WERI-Rb-1 (cell line): Measurements from ENCODE around the gene COL12A1.

Experiments
- DNase-seq: peaks from one replicate; pipeline ENCODE4 v3.0.0-alpha.2; 2020
- H3K27ac ChIP-seq: fragments of 250-450 bp; sonication (Bioruptor Pico); 2 replicates; pipeline ENCODE4 v1.5.1; 2020; ENCODE audit warnings: mild to moderate bottlenecking, moderate library complexity
- H3K27me3 ChIP-seq: fragments of 250-450 bp; sonication (Bioruptor Pico); 2 replicates; pipeline ENCODE4 v1.5.1; 2021; ENCODE audit warnings: mild to moderate bottlenecking, low read depth, moderate library complexity; ENCODE audit not compliant: insufficient read depth, severe bottlenecking
- H3K36me3 ChIP-seq: fragments of 250-450 bp; sonication (Bioruptor Pico); 2 replicates; pipeline ENCODE4 v1.5.1; 2020; ENCODE audit warnings: mild to moderate bottlenecking, moderate library complexity
- H3K4me3 ChIP-seq: 2 replicates; pipeline ENCODE4 v1.5.1; 2011; ENCODE audit warnings: low read depth, mild to moderate bottlenecking, control low read depth, low read length
- H3K9me3 ChIP-seq: fragments of 250-450 bp; sonication (Bioruptor Pico); 2 replicates; pipeline ENCODE4 v1.5.1; 2021; ENCODE audit warnings: mild to moderate bottlenecking, moderate library complexity; ENCODE audit not compliant: severe bottlenecking
- TF ChIP-seq, protein P1 (sequence below): IDR thresholded peaks from 2 replicates; pipeline ENCODE4 v1.5.1; 2011; ENCODE audit warnings: low read depth, mild to moderate bottlenecking, control low read depth, inconsistent platforms, low read length

The COL12A1 gene

GRCh38 chr6:75166236-75166635 lies 39.6 kb downstream of the COL12A1 start:
- H3K9me3 ChIP-seq, result no peaks in the 10 kb centered on the region
- no peak overlapping the region for H3K4me3 ChIP-seq
- H3K27ac ChIP-seq, result no peak overlapping the region
- no peak for DNase-seq
- TF ChIP-seq, protein P1, sequence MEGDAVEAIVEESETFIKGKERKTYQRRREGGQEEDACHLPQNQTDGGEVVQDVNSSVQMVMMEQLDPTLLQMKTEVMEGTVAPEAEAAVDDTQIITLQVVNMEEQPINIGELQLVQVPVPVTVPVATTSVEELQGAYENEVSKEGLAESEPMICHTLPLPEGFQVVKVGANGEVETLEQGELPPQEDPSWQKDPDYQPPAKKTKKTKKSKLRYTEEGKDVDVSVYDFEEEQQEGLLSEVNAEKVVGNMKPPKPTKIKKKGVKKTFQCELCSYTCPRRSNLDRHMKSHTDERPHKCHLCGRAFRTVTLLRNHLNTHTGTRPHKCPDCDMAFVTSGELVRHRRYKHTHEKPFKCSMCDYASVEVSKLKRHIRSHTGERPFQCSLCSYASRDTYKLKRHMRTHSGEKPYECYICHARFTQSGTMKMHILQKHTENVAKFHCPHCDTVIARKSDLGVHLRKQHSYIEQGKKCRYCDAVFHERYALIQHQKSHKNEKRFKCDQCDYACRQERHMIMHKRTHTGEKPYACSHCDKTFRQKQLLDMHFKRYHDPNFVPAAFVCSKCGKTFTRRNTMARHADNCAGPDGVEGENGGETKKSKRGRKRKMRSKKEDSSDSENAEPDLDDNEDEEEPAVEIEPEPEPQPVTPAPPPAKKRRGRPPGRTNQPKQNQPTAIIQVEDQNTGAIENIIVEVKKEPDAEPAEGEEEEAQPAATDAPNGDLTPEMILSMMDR, result no peak
- peaks cover 52% of the 10 kb centered on the region for H3K27me3 ChIP-seq
- H3K36me3 ChIP-seq, result no peaks in the 10 kb centered on the region

- TF ChIP-seq, protein P1, result no peak
- no peak for DNase-seq
- no peaks in the 10 kb centered on the region for H3K36me3 ChIP-seq
Observed at GRCh38 chr6:75158176-75158575, 47.7 kb downstream of the COL12A1 start.

DNA sequence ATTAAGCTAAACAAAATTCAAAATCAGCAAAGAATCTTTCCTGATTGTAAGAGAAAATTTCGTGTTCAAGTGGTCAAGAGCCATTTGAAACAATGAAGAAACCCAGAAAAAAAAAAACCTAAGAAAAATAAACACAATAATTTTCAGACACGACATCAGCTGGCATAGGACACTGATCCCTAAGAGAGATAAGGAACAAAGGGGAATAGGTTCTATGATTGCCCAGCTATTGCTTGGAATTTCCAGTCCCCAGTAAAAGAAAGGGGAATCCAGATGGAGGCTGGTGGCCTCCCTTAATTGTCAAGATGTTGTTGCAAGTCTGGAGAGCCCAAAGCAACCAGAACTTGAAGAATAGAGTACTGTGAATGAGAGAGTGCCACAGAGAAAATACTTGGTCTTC lies 48.5 kb downstream of the COL12A1 start:
- TF ChIP-seq, protein P1, result no peak
- no peak overlapping the region for H3K27ac ChIP-seq
- peaks cover 48% of the 10 kb centered on the region for H3K27me3 ChIP-seq
- H3K9me3 ChIP-seq, result no peaks in the 10 kb centered on the region
- H3K4me3 ChIP-seq, result no peak overlapping the region
- H3K36me3 ChIP-seq, result no peaks in the 10 kb centered on the region
- no peak for DNase-seq

More at GRCh38 chr6:75158176-75158575, 47.7 kb downstream of the COL12A1 start:
- Histone ChIP-seq H3K27me3 (peaks cover 44% of the 10 kb centered on the region), H3K4me3 (no peak overlapping the region), H3K9me3 (no peaks in the 10 kb centered on the region), H3K27ac (no peak overlapping the region)

- no peak for DNase-seq
Observed at GRCh38 chr6:75156186-75156878, 49.5 kb downstream of the COL12A1 start.

DNA sequence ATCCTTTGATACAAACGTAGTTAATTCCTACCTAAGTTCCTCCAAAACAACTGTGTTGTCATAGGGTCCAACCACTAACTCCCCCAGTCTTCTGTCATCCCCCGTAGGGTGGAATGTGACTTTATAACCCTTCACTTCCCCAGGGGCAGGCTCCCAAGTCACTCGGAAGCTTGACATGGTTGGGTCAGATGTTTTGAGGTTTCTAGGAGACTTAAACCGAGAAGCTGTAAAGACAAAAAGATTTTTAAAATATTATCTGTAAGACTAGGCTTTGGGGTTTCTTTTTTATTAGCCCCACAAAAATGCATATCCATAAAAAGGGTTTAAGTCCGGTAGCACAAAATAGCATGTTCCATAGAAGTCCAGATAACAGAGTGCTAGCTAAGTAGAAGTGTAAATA lies 50.2 kb downstream of the COL12A1 start:
- TF ChIP-seq, protein P1, result no peak
- Histone ChIP-seq H3K27me3 (peaks cover 60% of the 10 kb centered on the region), H3K9me3 (no peaks in the 10 kb centered on the region), H3K27ac (no peak overlapping the region), H3K36me3 (no peaks in the 10 kb centered on the region), H3K4me3 (no peak overlapping the region)
- no peak for DNase-seq

More at GRCh38 chr6:75156186-75156878, 49.5 kb downstream of the COL12A1 start:
- Histone ChIP-seq H3K27ac (no peak overlapping the region), H3K9me3 (no peaks in the 10 kb centered on the region), H3K27me3 (peaks cover 58% of the 10 kb centered on the region), H3K36me3 (no peaks in the 10 kb centered on the region), H3K4me3 (no peak overlapping the region)
- TF ChIP-seq, protein P1, result no peak

DNA sequence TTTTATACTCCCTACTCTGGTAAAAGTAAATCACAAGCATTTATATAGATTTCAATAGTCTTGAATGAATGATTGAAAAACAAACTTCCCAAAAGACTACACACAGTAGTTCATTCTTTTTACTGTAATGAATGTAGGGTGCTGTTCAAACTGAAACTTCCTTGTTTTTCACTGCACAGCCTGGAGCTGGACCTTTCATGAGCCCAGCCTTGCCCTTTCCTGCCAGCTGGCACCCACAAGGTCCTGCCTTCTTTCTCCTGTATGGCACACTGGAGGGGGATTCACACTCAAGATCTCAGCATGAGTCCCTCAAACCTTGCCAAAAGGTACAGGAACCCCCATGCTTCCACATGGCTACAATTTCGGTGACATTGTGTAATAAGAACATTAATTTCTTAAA lies 50.9 kb downstream of the COL12A1 start:
- no peak for DNase-seq

More for the DNA sequence above, 50.9 kb downstream of the COL12A1 start:
- H3K9me3 ChIP-seq, result no peaks in the 10 kb centered on the region
- TF ChIP-seq, protein P1, result no peak
- no peaks in the 10 kb centered on the region for H3K36me3 ChIP-seq
- no peak overlapping the region for H3K4me3 ChIP-seq
- no peak overlapping the region for H3K27ac ChIP-seq
- peaks cover 59% of the 10 kb centered on the region for H3K27me3 ChIP-seq
